Activated CD8-positive, alpha-beta memory T cell treated with anti-CD3 and anti-CD28 coated beads for 36 hours (primary cell): ENCODE results near the gene OSTM1. TPM values are rescaled to one million over a fixed set of nuclear protein-coding genes. Genes with fewer than 3 reads are reported as not detected.

Experiments
- total RNA-seq, 2 experiments: library from RNA; stranded (reverse); gene quantifications; one replicate each; pipeline ENCODE4 v1.2.3, GENCODE V29; 2021

Gene OSTM1
- total RNA-seq, 2 experiments from 2014 or later, result 18.9 to 21.9 TPM

Other genes with a start within 250 kb of the OSTM1 start
- gene SEC63, start 116.5 kb downstream of the OSTM1 start, total RNA-seq, result 10 to 100 TPM; 80.7 to 82.6 TPM
- not detected for gene NR2E1, start 91.3 kb upstream of the OSTM1 start, total RNA-seq
- gene SNX3, start 186.3 kb upstream of the OSTM1 start, total RNA-seq, result 10 to 100 TPM; 85.5 to 85.6 TPM
- gene AFG1L, start 220.3 kb upstream of the OSTM1 start, total RNA-seq, result 1 to 10 TPM; 5.1 TPM